Testis (tissue), 2 donors: ENCODE data around the gene GPR26.

Experiments used
- POLR2A ChIP-seq: fragments of 450-650 bp; IDR thresholded peaks from one replicate; pipeline ENCODE4 v1.6.1; 2017; ENCODE audit warnings: antibody characterized with exemption, mild to moderate bottlenecking, moderate library complexity
- TF ChIP-seq, protein P1 (sequence below), 3 experiments: fragments of 450-650 bp in 2 of 3; fragments of 200-600 bp in 1 of 3; sonication (generic) in 1 of 3; IDR thresholded peaks; one replicate each; pipeline ENCODE4 v1.5.1; 2016 to 2019; ENCODE audit warnings: antibody characterized with exemption in 3 of 3, mild to moderate bottlenecking in 2 of 3, moderate library complexity in 1 of 3

GRCh38 chr10:123643315-123643714 is 22.8 kb upstream of the GPR26 start:
- TF ChIP-seq, protein P1, sequence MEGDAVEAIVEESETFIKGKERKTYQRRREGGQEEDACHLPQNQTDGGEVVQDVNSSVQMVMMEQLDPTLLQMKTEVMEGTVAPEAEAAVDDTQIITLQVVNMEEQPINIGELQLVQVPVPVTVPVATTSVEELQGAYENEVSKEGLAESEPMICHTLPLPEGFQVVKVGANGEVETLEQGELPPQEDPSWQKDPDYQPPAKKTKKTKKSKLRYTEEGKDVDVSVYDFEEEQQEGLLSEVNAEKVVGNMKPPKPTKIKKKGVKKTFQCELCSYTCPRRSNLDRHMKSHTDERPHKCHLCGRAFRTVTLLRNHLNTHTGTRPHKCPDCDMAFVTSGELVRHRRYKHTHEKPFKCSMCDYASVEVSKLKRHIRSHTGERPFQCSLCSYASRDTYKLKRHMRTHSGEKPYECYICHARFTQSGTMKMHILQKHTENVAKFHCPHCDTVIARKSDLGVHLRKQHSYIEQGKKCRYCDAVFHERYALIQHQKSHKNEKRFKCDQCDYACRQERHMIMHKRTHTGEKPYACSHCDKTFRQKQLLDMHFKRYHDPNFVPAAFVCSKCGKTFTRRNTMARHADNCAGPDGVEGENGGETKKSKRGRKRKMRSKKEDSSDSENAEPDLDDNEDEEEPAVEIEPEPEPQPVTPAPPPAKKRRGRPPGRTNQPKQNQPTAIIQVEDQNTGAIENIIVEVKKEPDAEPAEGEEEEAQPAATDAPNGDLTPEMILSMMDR (IDR thresholded peaks at IDR 0.05), result no peak
- no peak for TF ChIP-seq POLR2A
